Mesothelial cell of epicardium (in vitro differentiated cells): ENCODE data around the gene LAMA2. TPM values are rescaled to one million over a fixed set of nuclear protein-coding genes. Genes with fewer than 3 reads are reported as not detected.

ENCODE experiments used
- DNase-seq, 2 experiments: peaks; one replicate each; pipeline ENCODE4 v3.0.0; 2021; ENCODE audit warnings: low spot score in 2 of 2; ENCODE audit not compliant: unreplicated experiment in 2 of 2
- H3K27ac Mint-ChIP-seq: 2 replicates; pipeline ENCODE4 v1.8.0; 2021; ENCODE audit warnings: mixed read lengths
- H3K27me3 Mint-ChIP-seq: 2 replicates; pipeline ENCODE4 v1.8.0; 2021; ENCODE audit warnings: low read depth, mixed read lengths
- H3K36me3 Mint-ChIP-seq: 2 replicates; pipeline ENCODE4 v1.8.0; 2021; ENCODE audit warnings: mixed read lengths
- H3K4me1 Mint-ChIP-seq: 2 replicates; pipeline ENCODE4 v1.8.0; 2021; ENCODE audit warnings: mixed read lengths
- H3K4me3 Mint-ChIP-seq: 2 replicates; pipeline ENCODE4 v1.8.0; 2021; ENCODE audit warnings: mild to moderate bottlenecking, moderate library complexity, mixed read lengths
- H3K9me3 Mint-ChIP-seq: 2 replicates; pipeline ENCODE4 v1.8.0; 2021; ENCODE audit warnings: mixed read lengths
- CTCF ChIP-seq: fragments of 200-600 bp; sonication (generic); IDR thresholded peaks from one replicate; pipeline ENCODE4 v1.5.0; 2021; ENCODE audit warnings: antibody characterized with exemption; ENCODE audit not compliant: unreplicated experiment
- total RNA-seq: library from RNA; stranded (reverse); gene quantifications from 3 replicates; pipeline ENCODE4 v1.2.1, GENCODE V29; 2021

Gene LAMA2
- total RNA-seq, 1 donor from 2014 or later = 63.2 TPM

- no peaks in the 10 kb centered on the region for H3K9me3 Mint-ChIP-seq
- H3K36me3 Mint-ChIP-seq = no peaks in the 10 kb centered on the region
- no peak for TF ChIP-seq CTCF
- no peaks in the 10 kb centered on the region for H3K27me3 Mint-ChIP-seq
- H3K4me1 Mint-ChIP-seq = peaks cover 2% of the 10 kb centered on the region
- no peak overlapping the region for H3K4me3 Mint-ChIP-seq
- DNase-seq = no peak
- no peak overlapping the region for H3K27ac Mint-ChIP-seq
Observed at GRCh38 chr6:129026601-129027000, 143.7 kb downstream of the LAMA2 start.

GRCh38 chr6:129029778-129030177 lies 146.8 kb downstream of the LAMA2 start:
- H3K4me3 Mint-ChIP-seq = no peak overlapping the region
- H3K27me3 Mint-ChIP-seq = no peaks in the 10 kb centered on the region
- peaks cover 1% of the 10 kb centered on the region for H3K36me3 Mint-ChIP-seq
- no peak overlapping the region for H3K27ac Mint-ChIP-seq
- TF ChIP-seq CTCF = no peak
- DNase-seq = no peak
- no peaks in the 10 kb centered on the region for H3K9me3 Mint-ChIP-seq
- H3K4me1 Mint-ChIP-seq = peaks cover 2% of the 10 kb centered on the region

- H3K27ac Mint-ChIP-seq = no peak overlapping the region
- peaks cover 2% of the 10 kb centered on the region for H3K4me1 Mint-ChIP-seq
- H3K27me3 Mint-ChIP-seq = no peaks in the 10 kb centered on the region
- no peak overlapping the region for H3K4me3 Mint-ChIP-seq
- no peak for DNase-seq
- H3K36me3 Mint-ChIP-seq = peaks cover 1% of the 10 kb centered on the region
- TF ChIP-seq CTCF = no peak
- no peaks in the 10 kb centered on the region for H3K9me3 Mint-ChIP-seq
Observed at GRCh38 chr6:129030215-129030614, 147.3 kb downstream of the LAMA2 start.

GRCh38 chr6:129031051-129031599 lies 148.2 kb downstream of the LAMA2 start:
- Mint-ChIP-seq H3K9me3 (no peaks in the 10 kb centered on the region), H3K27ac (no peak overlapping the region), H3K4me1 (peaks cover 2% of the 10 kb centered on the region), H3K4me3 (no peak overlapping the region), H3K27me3 (no peaks in the 10 kb centered on the region), H3K36me3 (peaks cover 1% of the 10 kb centered on the region)
- no peak for TF ChIP-seq CTCF
- no peak for DNase-seq

- H3K36me3 Mint-ChIP-seq = peaks cover 1% of the 10 kb centered on the region
- H3K27ac Mint-ChIP-seq = peak overlapping the region; percentile 4
- DNase-seq = no peak
- no peaks in the 10 kb centered on the region for H3K9me3 Mint-ChIP-seq
- no peak for TF ChIP-seq CTCF
- H3K4me3 Mint-ChIP-seq = no peak overlapping the region
- H3K4me1 Mint-ChIP-seq = peaks cover 2% of the 10 kb centered on the region
- H3K27me3 Mint-ChIP-seq = no peaks in the 10 kb centered on the region
Observed at GRCh38 chr6:129032602-129033001, 149.7 kb downstream of the LAMA2 start.

GRCh38 chr6:129033180-129033579 lies 150.2 kb downstream of the LAMA2 start:
- no peak for TF ChIP-seq CTCF
- Mint-ChIP-seq H3K36me3 (peaks cover 1% of the 10 kb centered on the region), H3K4me1 (no peaks in the 10 kb centered on the region), H3K9me3 (no peaks in the 10 kb centered on the region), H3K27ac (peak overlapping the region; percentile 4), H3K4me3 (no peak overlapping the region), H3K27me3 (no peaks in the 10 kb centered on the region)
- no peak for DNase-seq
